ENCODE data around the gene TUBB6.

- TF ChIP-seq CTCF (IDR thresholded peaks at IDR 0.05), result no peak
- no peak for TF ChIP-seq POLR2A (IDR thresholded peaks at IDR 0.05)
Measured at GRCh38 chr18:12305930-12306629, 2.0 kb upstream of the TUBB6 start.

Data from right lobe of liver (tissue), 4 donors.